DMS114 treated with DMSO at 0.1 percent for 48 hours (cell line): ENCODE results near the gene ANOS1.
A peak's percentile ranks its signal among the peaks of the same experiment; 100 is the strongest.
"Not testable (repeated sequence)": the region's sequence is repeated elsewhere in the genome, so short reads cannot be mapped to it uniquely, and the experiment has no call there.

Source experiments
- DNase-seq: peaks from one replicate; lab custom pipeline; 2025; ENCODE audit not compliant: unreplicated experiment; lab: John Stamatoyannopoulos, UW

The ANOS1 gene, protein sequence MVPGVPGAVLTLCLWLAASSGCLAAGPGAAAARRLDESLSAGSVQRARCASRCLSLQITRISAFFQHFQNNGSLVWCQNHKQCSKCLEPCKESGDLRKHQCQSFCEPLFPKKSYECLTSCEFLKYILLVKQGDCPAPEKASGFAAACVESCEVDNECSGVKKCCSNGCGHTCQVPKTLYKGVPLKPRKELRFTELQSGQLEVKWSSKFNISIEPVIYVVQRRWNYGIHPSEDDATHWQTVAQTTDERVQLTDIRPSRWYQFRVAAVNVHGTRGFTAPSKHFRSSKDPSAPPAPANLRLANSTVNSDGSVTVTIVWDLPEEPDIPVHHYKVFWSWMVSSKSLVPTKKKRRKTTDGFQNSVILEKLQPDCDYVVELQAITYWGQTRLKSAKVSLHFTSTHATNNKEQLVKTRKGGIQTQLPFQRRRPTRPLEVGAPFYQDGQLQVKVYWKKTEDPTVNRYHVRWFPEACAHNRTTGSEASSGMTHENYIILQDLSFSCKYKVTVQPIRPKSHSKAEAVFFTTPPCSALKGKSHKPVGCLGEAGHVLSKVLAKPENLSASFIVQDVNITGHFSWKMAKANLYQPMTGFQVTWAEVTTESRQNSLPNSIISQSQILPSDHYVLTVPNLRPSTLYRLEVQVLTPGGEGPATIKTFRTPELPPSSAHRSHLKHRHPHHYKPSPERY

DNA sequence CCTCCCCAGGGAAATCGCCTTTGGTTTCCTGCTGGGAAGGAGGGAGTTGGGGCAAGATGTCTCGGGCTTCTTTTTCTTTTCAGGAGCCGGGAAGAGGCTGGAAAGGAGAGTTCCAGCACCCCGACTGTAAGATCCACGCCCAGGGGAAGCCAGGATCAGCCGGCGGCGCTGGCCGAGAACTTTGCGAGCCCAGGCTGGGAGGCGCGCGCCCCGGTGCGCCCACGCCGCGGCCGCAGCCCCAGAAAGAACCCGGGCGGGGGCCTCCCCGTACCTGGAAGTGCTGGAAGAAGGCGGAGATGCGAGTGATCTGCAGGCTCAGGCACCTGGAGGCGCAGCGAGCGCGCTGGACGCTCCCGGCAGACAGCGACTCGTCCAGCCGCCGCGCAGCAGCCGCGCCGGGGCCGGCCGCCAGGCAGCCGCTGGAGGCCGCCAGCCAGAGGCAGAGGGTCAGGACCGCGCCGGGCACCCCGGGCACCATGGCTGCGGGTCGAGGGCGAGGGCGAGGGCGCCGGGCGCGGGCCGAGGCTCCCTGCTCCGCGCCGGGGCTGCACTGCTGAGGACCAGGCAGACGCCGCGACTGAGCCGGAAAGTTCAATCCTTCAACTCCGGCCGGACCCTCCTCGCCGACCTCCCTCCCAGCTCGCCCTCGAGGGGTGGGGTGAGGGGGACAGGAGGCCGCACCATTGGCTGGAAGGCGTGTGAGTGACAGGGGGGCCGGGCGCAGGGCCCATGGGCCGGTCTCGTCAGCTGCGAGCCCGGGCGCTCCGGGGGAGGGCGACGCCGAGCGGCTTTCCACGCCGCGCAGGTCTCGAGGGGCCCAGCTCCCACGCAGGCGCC, at the start of gene ANOS1:
Gene ANOS1, minus strand, starts transcription at position 579 of the 837 bp plus-strand sequence. Its CDS starts 101 bp downstream, at position 478.
- peak; percentile 8 for DNase-seq

DNA sequence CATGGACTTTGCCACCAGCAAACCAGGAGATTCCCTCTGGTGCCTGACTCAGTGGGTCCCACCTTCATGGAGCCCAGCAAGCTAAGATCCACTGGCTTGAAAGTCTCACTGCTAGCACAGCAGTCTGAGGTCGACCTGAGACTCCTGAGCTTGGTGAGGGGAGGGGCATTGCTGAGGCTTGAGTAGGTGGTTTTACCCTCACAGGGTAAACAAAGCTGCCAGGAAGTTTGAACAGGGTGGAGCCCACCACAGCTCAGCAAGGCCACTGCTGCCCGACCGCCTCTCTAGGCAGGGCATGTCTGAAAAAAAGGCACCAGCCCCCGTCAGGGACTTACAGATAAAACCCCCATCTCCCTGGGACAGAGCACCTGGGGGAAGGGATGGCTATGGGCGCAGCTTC, 41.2 kb upstream of the ANOS1 start:
- no peak for DNase-seq

DNA sequence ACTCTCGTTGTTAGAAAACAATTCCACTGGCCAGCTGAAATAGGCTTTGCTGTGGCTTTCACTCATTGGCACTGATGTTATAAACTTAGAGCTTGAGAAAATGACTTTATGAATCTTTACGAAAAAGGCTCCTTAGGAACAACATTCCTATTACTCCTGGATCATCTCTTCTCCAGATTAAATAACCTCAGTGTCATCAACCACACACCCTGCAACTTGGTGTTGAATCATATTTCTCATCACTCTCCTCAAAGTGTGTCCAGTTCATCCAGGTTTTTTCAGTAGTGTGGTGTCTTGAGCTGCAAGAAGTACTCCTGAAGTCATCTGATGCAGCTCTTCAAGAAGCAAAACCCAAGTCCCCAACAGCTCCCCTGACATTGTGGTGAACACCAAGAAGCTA, 28.1 kb upstream of the ANOS1 start:
- DNase-seq = no peak

DNA sequence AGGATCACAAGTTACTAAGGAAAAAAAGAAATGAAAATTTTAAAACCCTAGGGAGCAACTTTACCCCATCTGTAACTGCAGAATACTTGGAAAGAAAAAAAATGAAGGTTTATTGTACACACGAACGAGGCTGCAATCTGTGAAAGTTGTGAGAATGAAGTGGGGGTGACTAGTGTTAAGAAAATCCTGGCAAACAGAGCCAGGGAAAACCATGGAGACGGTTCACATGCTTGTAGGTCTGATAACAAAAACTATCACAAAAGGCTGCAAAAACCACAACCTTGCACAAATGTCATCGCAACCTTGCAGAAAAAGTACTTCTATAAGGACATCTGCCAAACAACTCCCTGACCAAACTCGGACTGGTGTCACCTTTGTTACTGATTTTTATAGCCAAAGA, 26.8 kb upstream of the ANOS1 start:
- not testable (repeated sequence) for DNase-seq

DNA sequence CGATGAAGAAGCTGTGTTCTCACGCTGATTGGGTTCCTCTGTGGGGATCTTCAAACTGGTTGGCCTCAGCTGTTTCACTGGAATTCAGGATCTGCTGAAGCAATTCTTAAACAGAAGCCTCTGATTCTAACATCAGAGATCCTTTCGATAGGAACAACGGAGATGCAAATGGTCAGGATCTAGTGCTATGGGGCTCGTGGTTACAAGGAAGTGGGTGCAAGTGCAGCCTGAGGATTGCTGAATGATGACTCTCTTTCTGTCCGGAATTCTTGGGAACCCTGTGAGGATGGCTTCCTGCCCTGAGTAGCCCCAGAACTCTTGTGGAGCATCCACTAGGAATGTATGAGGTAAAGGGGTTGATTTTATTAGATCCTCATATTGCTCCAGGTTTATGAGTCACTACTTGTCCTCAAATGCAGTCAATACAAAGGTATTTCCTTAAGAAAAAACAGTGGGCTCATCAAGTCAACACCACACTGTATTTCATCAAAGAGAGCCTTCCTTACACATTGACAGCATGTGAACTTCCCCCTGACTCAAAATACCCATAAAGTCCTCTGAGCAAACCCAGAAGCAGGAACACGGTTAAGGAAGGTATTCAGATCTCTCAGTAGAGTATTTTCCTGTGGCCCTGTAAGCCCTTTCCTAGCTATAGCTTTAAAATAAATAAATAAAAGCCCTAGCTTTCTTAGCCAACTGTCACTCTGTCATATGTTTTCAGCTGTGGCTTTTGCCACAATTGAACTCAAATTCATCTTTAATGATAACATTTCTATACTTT, 25.9 kb upstream of the ANOS1 start:
- not testable (repeated sequence) for DNase-seq

DNA sequence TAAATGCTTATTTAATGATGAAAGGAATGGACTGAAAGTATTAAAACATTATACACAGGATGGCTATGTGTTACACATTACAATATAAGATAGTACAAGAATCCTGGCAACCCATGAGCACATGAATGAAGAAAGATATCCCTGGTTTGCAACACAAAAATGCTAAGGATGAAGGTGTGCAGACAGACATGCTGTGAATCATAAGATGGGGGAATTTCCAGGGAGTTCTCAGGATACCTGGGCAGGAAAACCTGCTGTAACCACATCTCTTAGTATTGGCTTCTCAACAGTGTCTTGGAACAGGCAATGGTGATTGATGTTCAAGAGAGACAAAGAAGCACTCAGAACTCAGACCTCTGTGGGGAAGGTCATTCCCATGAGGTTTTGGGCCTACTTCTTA, 23.9 kb upstream of the ANOS1 start:
- DNase-seq = no peak

DNA sequence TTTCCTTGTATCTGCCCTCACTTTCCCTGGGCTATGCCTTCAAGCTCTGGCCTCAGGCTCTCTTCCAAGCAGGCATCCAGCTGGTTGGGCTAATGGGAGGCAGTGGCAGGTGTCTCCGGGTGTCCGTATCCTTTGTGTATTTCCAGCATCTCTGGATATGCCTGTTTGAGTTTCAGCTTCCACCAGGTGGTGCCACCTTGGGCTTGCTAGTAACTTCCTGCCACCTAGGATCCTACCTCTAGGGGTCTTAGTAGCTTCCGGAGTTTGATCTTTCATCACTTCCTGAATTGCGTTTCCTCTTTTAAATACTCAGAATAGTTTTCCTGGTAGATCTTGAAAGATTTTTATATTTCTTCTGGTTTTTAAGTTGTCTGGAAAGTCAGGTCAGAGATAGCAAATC, 23.2 kb upstream of the ANOS1 start:
- DNase-seq = no peak

DNA sequence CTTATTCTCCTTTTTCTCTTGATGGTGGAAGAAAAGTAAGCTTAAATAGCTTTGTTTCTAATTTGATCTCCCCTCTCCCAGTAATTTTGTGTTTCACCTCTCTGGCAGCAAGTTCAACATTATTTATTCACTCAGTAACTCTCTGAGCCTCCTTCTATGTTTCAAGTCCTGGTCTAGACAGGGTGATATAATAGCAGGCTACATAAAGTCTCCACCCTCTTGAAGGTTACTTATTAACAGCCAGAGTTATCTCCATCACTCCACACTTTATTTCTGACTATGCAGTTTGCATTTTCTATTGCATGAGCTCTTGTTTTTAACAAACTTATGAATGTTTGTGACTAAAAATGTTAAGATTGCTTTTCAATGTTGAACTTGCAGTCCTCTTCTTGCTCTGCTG, 17.8 kb upstream of the ANOS1 start:
- DNase-seq = no peak

DNA sequence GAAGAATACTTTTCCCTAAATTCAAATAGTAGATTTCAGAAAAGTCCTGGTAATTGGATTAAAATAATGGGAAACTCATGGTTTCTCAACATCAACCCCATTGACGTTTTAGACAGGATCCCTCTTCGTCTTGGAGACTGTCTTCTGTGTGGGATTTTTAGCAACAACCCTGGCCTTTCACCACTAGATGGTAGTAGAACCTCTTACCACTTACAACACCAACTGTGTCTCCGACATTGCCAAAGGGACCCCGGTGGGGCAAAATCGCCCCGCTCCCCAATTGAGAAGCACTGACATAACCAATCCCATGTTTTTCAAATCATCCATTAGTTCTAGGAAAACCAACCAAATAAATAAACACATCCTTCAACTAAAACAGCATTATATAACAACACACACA, 16.9 kb upstream of the ANOS1 start:
- DNase-seq = peak; percentile 54

DNA sequence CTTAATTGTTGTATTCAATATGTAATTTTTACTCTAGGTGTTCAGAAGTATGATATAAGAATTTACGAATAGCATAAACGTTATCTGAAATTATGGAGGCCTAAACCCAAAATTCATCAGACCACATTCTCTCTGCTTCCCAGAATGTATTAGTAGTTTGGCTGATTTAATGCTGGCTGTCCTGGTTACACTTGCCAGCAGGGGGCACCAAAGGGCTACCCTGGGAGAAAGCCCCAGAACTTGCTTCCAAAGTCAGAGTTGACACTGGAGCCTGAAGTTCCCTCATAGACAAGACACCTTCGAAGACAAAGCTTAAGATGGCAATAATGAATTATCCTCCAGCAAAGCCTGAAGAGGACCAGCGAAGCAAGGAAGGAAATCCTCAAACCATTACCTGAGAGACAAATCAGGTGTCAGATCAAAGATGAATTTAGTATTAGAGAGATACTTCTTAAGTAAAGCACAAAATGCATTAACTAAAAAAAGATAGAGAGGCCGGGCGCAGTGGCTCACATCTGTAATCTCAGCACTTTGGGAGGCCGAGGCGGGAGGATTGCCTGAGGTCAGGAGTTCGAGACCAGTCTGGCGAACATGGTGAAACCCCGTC, 11.3 kb upstream of the ANOS1 start:
- peak; percentile 3 for DNase-seq

DNA sequence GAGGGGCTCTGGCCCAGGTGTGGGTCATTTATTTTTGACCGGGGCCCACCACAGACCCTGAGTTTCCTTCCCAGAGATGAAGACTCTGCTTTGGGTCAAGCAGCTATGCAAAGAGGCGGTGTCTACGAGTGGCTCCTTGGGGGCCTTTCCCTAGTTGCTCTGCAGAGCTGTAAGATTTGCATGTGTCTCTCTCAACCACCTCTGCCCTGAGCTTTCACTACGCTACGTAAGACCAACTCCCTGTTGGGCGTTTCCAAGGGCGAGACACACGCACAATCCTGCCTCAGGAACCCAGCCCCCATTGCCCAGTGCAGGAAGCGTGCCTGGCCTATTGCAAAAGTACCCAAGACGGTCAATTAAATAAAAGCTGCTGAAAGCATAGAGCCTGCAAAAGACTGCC, 10.0 kb upstream of the ANOS1 start:
- no peak for DNase-seq

DNA sequence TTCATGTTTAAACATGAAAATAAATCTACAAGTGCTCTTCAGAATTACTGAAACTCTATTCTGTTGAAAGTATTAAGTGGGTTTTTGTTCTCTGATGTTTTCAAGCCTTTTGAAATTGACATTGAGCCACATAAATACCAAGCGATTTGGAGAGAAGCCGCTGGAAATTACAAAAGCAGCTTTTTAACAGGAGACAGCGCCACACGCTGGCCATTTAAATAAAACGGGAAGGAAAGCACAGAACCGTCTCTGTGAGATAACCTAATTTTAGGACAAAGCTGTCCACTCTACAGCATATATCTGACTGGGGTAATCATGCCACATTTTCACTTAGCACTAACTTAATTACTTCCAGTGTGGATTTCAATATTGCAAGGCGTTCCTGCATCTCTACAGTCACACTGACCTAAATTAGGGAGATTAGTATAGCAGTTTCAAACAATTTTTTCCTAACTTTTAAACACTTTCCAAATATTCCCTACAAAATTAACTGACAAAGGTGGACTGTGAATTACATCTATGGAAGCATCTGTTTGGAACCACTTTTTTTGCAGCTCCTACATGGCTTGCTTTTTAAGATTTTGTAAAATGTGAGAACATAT, 6.8 kb upstream of the ANOS1 start:
- DNase-seq = peak; percentile 25

DNA sequence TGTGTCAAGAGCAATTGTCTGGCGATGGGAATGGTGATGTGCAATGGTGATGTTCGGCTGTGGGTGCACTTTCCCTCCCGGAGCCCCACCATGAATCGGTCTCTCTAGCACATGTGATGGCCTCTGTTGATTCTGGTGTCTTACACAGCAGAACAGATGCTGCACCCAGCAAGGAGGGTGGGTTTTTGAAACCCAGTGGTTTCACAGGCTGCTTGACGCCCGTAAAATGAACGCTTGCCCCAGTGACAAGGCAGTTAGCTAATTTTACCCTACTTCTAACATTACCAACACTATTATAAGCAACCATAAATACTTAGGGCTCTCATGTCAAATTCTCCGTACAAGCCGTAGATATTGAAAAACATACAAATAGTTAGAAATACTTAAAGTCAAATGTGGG, 5.9 kb upstream of the ANOS1 start:
- DNase-seq = no peak

DNA sequence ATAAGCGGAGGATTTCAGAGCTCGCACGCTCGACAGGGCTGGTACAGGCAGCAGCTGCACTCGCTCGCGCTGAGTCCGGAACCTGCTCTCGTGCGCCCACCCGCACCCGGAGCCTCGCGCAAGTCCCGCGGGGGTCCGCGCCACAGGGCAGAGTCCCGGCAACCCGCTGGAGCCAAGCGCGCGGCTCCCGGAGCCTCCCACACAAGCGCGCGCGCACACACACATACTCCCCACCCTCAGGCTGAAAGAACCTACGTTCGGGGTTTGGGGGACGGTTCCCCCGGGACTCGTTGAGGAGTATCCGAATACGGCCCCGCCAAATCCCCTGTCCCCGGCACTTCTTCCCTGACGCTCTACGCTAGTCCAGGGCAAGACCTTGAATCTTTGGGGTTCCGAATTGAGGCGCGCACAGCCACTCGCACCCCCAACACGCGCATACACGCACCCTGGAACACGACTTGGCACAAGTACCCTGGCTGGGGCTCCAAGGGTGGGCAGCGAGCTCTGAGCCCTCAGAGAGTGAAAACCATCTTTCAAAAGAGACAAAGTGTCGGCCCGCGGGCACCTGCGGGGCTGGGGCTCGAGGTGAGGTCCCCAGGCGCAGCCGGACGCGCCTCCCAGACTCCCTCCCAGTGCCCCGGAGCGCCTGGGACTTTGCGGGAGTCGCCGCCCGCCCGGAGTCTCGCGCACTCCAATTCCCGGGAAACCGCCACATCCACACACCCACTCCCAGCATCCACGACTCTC, 952 bp downstream of the ANOS1 start:
- no peak for DNase-seq

DNA sequence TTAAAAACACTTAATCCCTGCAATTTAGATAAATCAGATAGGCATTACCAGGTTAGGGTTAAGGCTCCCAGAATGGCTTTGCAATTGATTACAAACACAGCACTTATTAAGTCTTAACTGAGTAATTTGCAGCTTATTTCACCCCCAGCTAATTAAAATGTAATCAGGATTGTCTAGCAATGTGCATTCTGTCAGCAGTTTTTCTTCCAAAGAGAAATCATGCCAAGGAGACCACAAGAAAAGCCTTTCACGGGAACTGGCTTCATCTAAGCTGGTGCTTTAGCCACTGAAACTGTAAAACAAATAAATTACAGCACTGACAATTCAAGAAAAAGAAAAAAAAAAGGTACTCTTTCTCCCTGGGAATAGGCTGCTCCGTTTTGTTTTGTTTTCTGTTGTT, 2.1 kb downstream of the ANOS1 start:
- DNase-seq = no peak

DNA sequence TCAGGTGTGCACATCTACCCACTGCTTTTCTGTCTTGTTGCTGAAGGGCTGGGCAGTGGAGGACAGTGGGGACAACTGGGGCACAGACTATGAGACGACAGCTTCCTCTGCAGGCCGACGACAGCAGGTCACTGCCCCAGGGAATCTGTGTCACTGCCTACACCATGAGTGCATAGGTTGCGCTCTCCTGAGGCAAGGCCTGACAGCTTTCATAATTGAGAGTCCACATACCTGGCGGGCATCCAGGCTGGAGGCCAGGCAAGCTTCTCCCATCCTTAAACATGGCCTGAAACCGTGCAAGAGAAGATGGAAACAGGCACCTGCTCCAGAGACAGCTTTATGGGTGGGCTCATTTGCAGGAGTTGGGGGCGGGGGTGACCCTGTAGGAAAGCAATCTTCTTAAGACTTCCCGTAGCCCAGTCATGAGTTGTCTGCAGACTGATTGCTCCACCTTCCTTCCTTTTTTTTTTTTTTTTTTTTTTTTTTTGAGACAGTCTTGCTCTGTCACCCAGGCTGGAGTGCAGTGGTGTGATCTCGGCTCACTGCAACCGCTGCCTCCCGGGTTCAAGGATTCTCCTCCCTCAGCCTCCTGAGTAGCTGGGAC, 2.9 kb downstream of the ANOS1 start:
- no peak for DNase-seq

DNA sequence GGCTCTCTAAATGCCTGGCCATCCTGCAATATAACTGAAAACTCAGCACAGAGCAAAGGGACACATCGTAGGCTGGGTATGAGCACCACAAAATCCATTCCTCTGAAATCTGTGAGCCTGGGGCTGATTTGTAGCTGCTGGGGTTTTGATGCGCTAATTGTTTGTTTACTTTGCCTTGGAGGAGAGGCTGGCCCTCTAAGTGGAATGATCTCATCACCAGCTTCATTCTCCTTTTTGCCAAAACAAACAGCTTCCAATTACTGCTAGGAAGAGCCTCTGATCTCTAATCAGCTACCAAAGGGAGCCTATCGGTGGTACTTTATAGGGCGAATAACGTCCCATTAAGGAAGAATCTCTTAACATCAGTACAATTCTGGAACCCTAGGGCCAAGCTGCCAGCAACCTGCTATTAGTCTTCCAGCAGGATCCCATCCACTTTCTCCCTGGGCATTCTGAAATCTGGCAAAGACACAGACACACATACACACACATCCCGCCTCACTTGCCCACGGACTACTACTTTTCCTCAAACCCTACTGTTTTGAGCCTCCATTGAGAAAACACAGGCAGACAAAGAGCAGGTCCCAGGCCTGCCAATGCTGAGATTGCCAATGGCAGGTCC, 5.8 kb downstream of the ANOS1 start:
- no peak for DNase-seq

DNA sequence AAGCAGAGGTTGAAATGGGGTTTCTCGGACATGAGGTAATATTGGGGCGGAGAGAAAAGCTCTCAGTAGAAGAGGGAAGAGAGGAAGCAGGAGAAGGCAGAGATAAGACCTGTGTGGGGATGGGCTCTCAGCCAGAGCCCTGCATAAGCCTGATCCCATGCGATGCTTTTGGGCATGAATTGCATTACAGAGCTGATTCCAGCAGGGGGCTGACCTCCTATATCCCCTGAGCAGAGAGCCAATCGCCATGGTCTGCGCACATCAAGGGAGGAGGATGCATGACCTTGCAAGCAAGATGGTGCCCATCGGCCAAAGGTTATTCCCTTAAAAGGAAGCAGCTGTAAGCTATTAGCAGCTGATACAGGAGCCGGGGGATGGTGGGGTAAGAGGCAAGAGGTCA, 7.6 kb downstream of the ANOS1 start:
- DNase-seq = no peak

DNA sequence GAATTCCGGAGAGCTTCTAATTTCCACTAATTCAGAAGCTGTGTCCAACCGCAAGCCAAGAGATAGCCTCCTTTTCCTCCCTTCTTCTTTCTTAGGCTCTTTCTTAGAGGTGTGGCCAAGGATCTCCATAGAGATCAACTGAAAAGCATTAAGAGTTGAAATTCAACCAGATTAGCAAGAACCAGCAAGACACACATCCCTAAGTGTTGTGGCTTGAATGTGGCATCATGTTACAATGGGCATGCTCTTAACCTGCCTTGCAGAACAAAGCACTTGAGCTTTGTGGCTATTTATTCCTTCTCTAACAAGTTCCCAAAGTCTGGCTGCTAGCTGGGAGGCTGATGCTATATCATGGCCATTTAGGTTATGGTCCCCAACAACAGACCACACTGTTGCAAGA, 10.4 kb downstream of the ANOS1 start:
- DNase-seq = no peak
